IMR-90 (cell line): Measurements from ENCODE around the gene CEACAM21. TPM values are rescaled to one million over a fixed set of nuclear protein-coding genes. Genes with fewer than 3 reads are reported as not detected.
A peak's percentile ranks its signal among the peaks of the same experiment; 100 is the strongest.

Source experiments
- ATAC-seq: fragments of 200-7000 bp; cut with Tn5 transposase; 2 replicates; pipeline ENCODE4 v1.9.1; 2020; ENCODE audit warnings: low read depth, mild to moderate bottlenecking, moderate library complexity
- BruUV-seq: library from RNA; stranded (reverse); fragments of 400-500 nt; replicated peaks from 2 replicates; lab custom pipeline; 2021; lab: Mats Ljungman, UMichigan
- CTCF ChIA-PET: fragments of 300-600 bp; formaldehyde crosslinking; extraction: SDS; loops from one replicate; lab custom pipeline; 2021; ENCODE audit warnings: antibody characterized with exemption; lab: Yijun Ruan, JAX
- POLR2A ChIA-PET: fragments of 300-600 bp; sonication (Branson Sonifier 250); formaldehyde crosslinking; loops from one replicate; lab custom pipeline; 2022; ENCODE audit warnings: antibody characterized with exemption; ENCODE audit not compliant: unreplicated experiment; lab: Charles Lee
- DNase-seq: peaks from one replicate; pipeline ENCODE4 v3.0.0; 2013
- H2AFZ ChIP-seq: replicated peaks from 2 replicates; pipeline ENCODE3; 2013; ENCODE audit warnings: low read length, mild to moderate bottlenecking; ENCODE audit not compliant: poor library complexity
- H2AK5ac ChIP-seq: 2 replicates; pipeline ENCODE4 v1.6.1; 2013; ENCODE audit warnings: low read depth, low read length, inconsistent platforms
- H2AK9ac ChIP-seq: replicated peaks from 2 replicates; pipeline ENCODE3; 2013; ENCODE audit warnings: mild to moderate bottlenecking, low read depth, low read length, moderate library complexity; ENCODE audit not compliant: poor library complexity
- H2BK120ac ChIP-seq: 2 replicates; pipeline ENCODE4 v1.6.1; 2013; ENCODE audit warnings: low read depth, low read length, inconsistent platforms
- H2BK15ac ChIP-seq: 3 replicates; pipeline ENCODE4 v1.6.1; 2013; ENCODE audit warnings: low read depth, low read length, inconsistent platforms
- H2BK20ac ChIP-seq: 2 replicates; pipeline ENCODE4 v1.6.1; 2013; ENCODE audit warnings: low read depth, mild to moderate bottlenecking, inconsistent platforms, low read length, moderate library complexity
- H2BK5ac ChIP-seq: 2 replicates; pipeline ENCODE4 v1.6.1; 2013; ENCODE audit warnings: mild to moderate bottlenecking, low read depth, low read length, inconsistent platforms; ENCODE audit not compliant: poor library complexity, severe bottlenecking
- H3K14ac ChIP-seq: replicated peaks from 2 replicates; pipeline ENCODE4 v1.6.1; 2013; ENCODE audit warnings: low read depth, low read length, inconsistent platforms
- H3K18ac ChIP-seq: 2 replicates; pipeline ENCODE4 v1.6.1; 2013; ENCODE audit warnings: low read depth, low read length, control low read depth
- H3K23ac ChIP-seq: 2 replicates; pipeline ENCODE4 v1.6.1; 2013; ENCODE audit warnings: low read depth, low read length, inconsistent platforms
- H3K27ac ChIP-seq: 2 replicates; pipeline ENCODE4 v1.5.1; 2013; ENCODE audit warnings: mild to moderate bottlenecking, control low read depth, low read length; ENCODE audit not compliant: insufficient read depth
- H3K27me3 ChIP-seq: 2 replicates; pipeline ENCODE4 v1.6.1; 2013; ENCODE audit warnings: low read length; ENCODE audit not compliant: control insufficient read depth, insufficient read depth
- H3K36me3 ChIP-seq: 2 replicates; pipeline ENCODE4 v1.6.1; 2013; ENCODE audit warnings: low read length, mixed read lengths; ENCODE audit not compliant: control insufficient read depth, insufficient read depth
- H3K4ac ChIP-seq: 2 replicates; pipeline ENCODE4 v1.6.1; 2013; ENCODE audit warnings: low read depth, low read length, inconsistent platforms
- H3K4me1 ChIP-seq: 2 replicates; pipeline ENCODE4 v1.6.1; 2013; ENCODE audit warnings: low read length, mixed read lengths; ENCODE audit not compliant: control insufficient read depth, insufficient read depth
- H3K4me2 ChIP-seq: 2 replicates; pipeline ENCODE4 v1.6.1; 2013; ENCODE audit warnings: low read depth, mild to moderate bottlenecking, control low read depth, low read length, moderate library complexity
- H3K4me3 ChIP-seq: 2 replicates; pipeline ENCODE4 v1.5.1; 2013; ENCODE audit warnings: low read depth, mild to moderate bottlenecking, control low read depth, low read length, moderate library complexity; ENCODE audit not compliant: insufficient read depth
- H3K56ac ChIP-seq: 2 replicates; pipeline ENCODE4 v1.6.1; 2013; ENCODE audit warnings: low read length, inconsistent platforms; ENCODE audit not compliant: insufficient read depth; ENCODE audit errors: extremely low read depth
- H3K79me1 ChIP-seq, 2 experiments: 2 replicates each; pipeline ENCODE4 v1.6.1; 2013; ENCODE audit warnings: low read length in 2 of 2, inconsistent platforms in 1 of 2, low read depth in 1 of 2
- H3K9ac ChIP-seq: 2 replicates; pipeline ENCODE4 v1.6.1; 2013; ENCODE audit warnings: low read depth, low read length, control low read depth
- H3K9me1 ChIP-seq: 2 replicates; pipeline ENCODE4 v1.6.1; 2013; ENCODE audit warnings: low read length, inconsistent platforms; ENCODE audit not compliant: insufficient read depth
- H3K9me3 ChIP-seq: 2 replicates; pipeline ENCODE4 v1.6.1; 2013; ENCODE audit warnings: low read length; ENCODE audit not compliant: control insufficient read depth, insufficient read depth
- H4K20me1 ChIP-seq: 2 replicates; pipeline ENCODE4 v1.6.1; 2013; ENCODE audit warnings: low read length, inconsistent platforms; ENCODE audit not compliant: insufficient read depth
- H4K5ac ChIP-seq: 2 replicates; pipeline ENCODE4 v1.6.1; 2013; ENCODE audit warnings: mild to moderate bottlenecking, low read depth, low read length, control low read depth
- H4K8ac ChIP-seq, 2 experiments: 2 replicates each; pipeline ENCODE4 v1.6.1; 2013; ENCODE audit warnings: low read depth in 2 of 2, low read length in 2 of 2, control low read depth in 1 of 2, inconsistent platforms in 1 of 2
- H4K91ac ChIP-seq: 2 replicates; pipeline ENCODE4 v1.6.1; 2013; ENCODE audit warnings: low read depth, low read length, inconsistent platforms; ENCODE audit not compliant: insufficient read depth
- CEBPB ChIP-seq: IDR thresholded peaks from 2 replicates; pipeline ENCODE4 v1.6.1; 2012; ENCODE audit warnings: low read depth, low read length, improper control_type of control experiment
- POLR2A ChIP-seq: IDR thresholded peaks from 2 replicates; pipeline ENCODE4 v1.6.1; 2012; ENCODE audit warnings: mild to moderate bottlenecking, low read depth, low read length
- RAD21 ChIP-seq: IDR thresholded peaks from 2 replicates; pipeline ENCODE4 v1.6.1; 2012; ENCODE audit warnings: low read length, improper control_type of control experiment
- SMC3 ChIP-seq: fragments of 150-350 bp; IDR thresholded peaks from 2 replicates; pipeline ENCODE4 v1.6.1; 2016; ENCODE audit warnings: low read depth, mild to moderate bottlenecking, antibody characterized with exemption, low read length, moderate library complexity
- WGBS, 2 experiments: methylation state at CpG; one replicate each; pipeline versions ENCODE4 v1.1.5 to v1.1.7; 2013; ENCODE audit warnings: missing lambda C conversion rate in 2 of 2; ENCODE audit not compliant: insufficient read length in 1 of 2; ENCODE audit errors: extremely low coverage in 2 of 2; 5-methylcytosine and 5-hydroxymethylcytosine counted together
- dilution Hi-C: fragments of 300-500 bp; cut with HindIII; formaldehyde crosslinking; loops from one replicate; pipeline ENCODE4 v1.14.3; 2018; ENCODE audit warnings: low sequenced_read_pairs; ENCODE audit not compliant: unreplicated experiment
- in situ Hi-C: fragments of 300-500 bp; cut with MboI; formaldehyde crosslinking; loops from 3 replicates; pipeline ENCODE4 v1.14.3; 2019; ENCODE audit warnings: low sequenced_read_pairs, inconsistent platforms, mixed read lengths
- intact Hi-C: fragments of 100-400 bp; cut with micrococcal nuclease; formaldehyde crosslinking; loops from 2 replicates; pipeline ENCODE4 v1.10.0; 2022
- polyA plus RNA-seq, 3 experiments: library from polyadenylated mRNA; depleted of rRNA; stranded (reverse); fragments of >200 nt; gene quantifications; 2 replicates each; pipeline ENCODE4 v1.2.3, GENCODE V29; 2012; ENCODE audit warnings: low replicate concordance in 1 of 3
- total RNA-seq: library from RNA; depleted of rRNA; stranded (reverse); fragments of >200 nt; gene quantifications from 2 replicates; pipeline ENCODE4 v1.2.3, GENCODE V29; 2012
- TF ChIP-seq, protein P1 (sequence below): fragments of 150-350 bp; IDR thresholded peaks from 2 replicates; pipeline ENCODE4 v1.6.1; 2017; ENCODE audit warnings: mild to moderate bottlenecking, antibody characterized with exemption, low read length, low read depth
- TF ChIP-seq, protein P2 (sequence below): conservative IDR thresholded peaks from 2 replicates; pipeline ENCODE4 v1.5.1; 2012; ENCODE audit warnings: mild to moderate bottlenecking, low read depth, low read length, improper control_type of control experiment

The CEACAM21 gene
- total and polyA plus RNA-seq, 2 of the 4 experiments (the other 2 are of a cell fraction): not detected

DNA sequence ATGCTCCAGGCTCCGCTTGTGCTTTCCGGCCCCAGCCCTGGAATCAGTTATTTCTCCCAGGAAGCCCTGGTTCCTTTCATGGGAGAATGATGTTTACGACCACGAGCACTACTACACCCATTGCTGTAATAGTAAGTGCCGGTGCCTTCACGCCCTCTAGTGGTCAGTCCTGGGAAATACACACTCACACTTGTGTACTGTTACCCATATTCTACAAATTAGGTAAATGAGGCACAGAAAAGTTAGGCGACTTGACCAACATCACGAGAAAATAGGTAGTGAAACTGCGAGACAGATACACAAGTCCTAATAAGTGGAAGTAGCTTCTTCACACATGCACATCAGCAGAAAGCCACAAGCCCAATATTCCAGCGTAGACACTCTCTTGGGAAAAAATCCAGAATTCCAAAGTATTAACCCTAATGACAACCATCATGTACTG lies 21.7 kb downstream of the CEACAM21 start:
- BruUV-seq: no TSS peak
- ATAC-seq (peak; percentile 98), DNase-seq (peak; percentile 55)
- no peak overlapping the region for H3K14ac ChIP-seq
- CTCF ChIA-PET: interaction anchor here (0.7 to 1.4 kb wide), 4 partner anchors 11 to 44 kb away, joined by 3 to 6 read pairs (median 3); no protein-coding TSS in a partner anchor
- no peak overlapping the region for H3K56ac ChIP-seq
- no peaks in the 10 kb centered on the region for H3K79me1 ChIP-seq
- H3K36me3 ChIP-seq: no peaks in the 10 kb centered on the region
- H3K4me3 ChIP-seq: no peak overlapping the region
- no peak overlapping the region for H2BK20ac ChIP-seq
- no peak overlapping the region for H2BK5ac ChIP-seq
- no peak overlapping the region for H4K91ac ChIP-seq
- no peak overlapping the region for H2AFZ ChIP-seq
- H3K4me1 ChIP-seq: no peaks in the 10 kb centered on the region
- POLR2A ChIA-PET: no interaction called here
- H3K9me3 ChIP-seq: no peaks in the 10 kb centered on the region
- no peaks in the 10 kb centered on the region for H3K27me3 ChIP-seq
- H3K9me1 ChIP-seq: no peaks in the 10 kb centered on the region
- no peak overlapping the region for H3K9ac ChIP-seq
- peaks cover 3% of the 10 kb centered on the region; the same call in 1 of the 2 replicates for H4K20me1 ChIP-seq
- no peak overlapping the region for H2AK5ac ChIP-seq
- H2BK15ac ChIP-seq: no peak overlapping the region
- H3K4ac ChIP-seq: no peak overlapping the region
- H3K18ac ChIP-seq: no peak overlapping the region
- no CpG with 5 or more reads among the region's 10 CpGs for WGBS, 2 experiments
- H2BK120ac ChIP-seq: no peak overlapping the region
- intact Hi-C loops: no loop called here
- H4K5ac ChIP-seq: no peak overlapping the region
- in situ Hi-C loops: no loop called here
- H3K23ac ChIP-seq: no peak overlapping the region
- no peak overlapping the region for H3K4me2 ChIP-seq
- dilution Hi-C loops: no loop called here
- TF ChIP-seq SMC3 (peak; percentile 24; the same call in 1 of the 2 replicates), POLR2A (no peak), CEBPB (no peak), RAD21 (peak; percentile 11; the same call in 1 of the 2 replicates)
- TF ChIP-seq, protein P1, sequence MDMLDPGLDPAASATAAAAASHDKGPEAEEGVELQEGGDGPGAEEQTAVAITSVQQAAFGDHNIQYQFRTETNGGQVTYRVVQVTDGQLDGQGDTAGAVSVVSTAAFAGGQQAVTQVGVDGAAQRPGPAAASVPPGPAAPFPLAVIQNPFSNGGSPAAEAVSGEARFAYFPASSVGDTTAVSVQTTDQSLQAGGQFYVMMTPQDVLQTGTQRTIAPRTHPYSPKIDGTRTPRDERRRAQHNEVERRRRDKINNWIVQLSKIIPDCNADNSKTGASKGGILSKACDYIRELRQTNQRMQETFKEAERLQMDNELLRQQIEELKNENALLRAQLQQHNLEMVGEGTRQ: no peak
- TF ChIP-seq, protein P2, sequence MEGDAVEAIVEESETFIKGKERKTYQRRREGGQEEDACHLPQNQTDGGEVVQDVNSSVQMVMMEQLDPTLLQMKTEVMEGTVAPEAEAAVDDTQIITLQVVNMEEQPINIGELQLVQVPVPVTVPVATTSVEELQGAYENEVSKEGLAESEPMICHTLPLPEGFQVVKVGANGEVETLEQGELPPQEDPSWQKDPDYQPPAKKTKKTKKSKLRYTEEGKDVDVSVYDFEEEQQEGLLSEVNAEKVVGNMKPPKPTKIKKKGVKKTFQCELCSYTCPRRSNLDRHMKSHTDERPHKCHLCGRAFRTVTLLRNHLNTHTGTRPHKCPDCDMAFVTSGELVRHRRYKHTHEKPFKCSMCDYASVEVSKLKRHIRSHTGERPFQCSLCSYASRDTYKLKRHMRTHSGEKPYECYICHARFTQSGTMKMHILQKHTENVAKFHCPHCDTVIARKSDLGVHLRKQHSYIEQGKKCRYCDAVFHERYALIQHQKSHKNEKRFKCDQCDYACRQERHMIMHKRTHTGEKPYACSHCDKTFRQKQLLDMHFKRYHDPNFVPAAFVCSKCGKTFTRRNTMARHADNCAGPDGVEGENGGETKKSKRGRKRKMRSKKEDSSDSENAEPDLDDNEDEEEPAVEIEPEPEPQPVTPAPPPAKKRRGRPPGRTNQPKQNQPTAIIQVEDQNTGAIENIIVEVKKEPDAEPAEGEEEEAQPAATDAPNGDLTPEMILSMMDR: peak; percentile 69
- H3K27ac ChIP-seq: no peak overlapping the region
- H2AK9ac ChIP-seq: peak overlapping the region; percentile 9
- no peak overlapping the region for H4K8ac ChIP-seq
